A172 (cell line): ENCODE data around the gene TMEM18. TPM values are rescaled to one million over a fixed set of nuclear protein-coding genes. Genes with fewer than 3 reads are reported as not detected.

ENCODE experiments used
- DNase-seq: peaks from one replicate; pipeline ENCODE4 v3.0.0-alpha.2; 2015; ENCODE audit warnings: low spot score
- total RNA-seq: library from RNA; depleted of rRNA; stranded (reverse); fragments of >200 nt; shearing (Covaris generic); gene quantifications from 2 replicates; pipeline ENCODE4 v1.2.3, GENCODE V29; 2014

The TMEM18 gene
- total RNA-seq, 1 experiment from 2014 or later: 75.0 TPM

DNA sequence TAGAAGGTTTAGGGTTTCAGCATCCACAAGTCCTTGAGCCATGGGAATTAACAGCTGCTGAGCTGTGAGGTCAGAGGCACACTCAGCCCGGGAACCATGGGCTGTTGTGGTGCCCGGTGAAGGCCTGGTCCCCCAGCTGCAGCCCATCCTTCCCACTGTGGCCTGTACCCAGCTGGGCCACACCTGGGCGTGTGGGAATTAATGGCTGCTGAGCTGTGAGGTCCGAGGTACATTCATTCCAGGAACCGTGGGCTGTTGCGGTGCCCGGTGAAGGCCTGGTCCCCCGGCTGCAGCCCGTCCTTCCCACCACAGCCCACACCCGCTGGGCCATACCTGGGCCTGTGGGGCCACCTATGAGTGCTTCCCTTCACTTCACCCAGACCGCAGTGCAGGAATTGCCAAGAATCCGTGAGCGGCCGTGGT, 25.2 kb downstream of the TMEM18 start:
- no peak for DNase-seq

GRCh38 chr2:650343-651310, 26.6 kb downstream of the TMEM18 start:
- no peak for DNase-seq

GRCh38 chr2:649426-650342, 27.5 kb downstream of the TMEM18 start:
- DNase-seq: no peak

DNA sequence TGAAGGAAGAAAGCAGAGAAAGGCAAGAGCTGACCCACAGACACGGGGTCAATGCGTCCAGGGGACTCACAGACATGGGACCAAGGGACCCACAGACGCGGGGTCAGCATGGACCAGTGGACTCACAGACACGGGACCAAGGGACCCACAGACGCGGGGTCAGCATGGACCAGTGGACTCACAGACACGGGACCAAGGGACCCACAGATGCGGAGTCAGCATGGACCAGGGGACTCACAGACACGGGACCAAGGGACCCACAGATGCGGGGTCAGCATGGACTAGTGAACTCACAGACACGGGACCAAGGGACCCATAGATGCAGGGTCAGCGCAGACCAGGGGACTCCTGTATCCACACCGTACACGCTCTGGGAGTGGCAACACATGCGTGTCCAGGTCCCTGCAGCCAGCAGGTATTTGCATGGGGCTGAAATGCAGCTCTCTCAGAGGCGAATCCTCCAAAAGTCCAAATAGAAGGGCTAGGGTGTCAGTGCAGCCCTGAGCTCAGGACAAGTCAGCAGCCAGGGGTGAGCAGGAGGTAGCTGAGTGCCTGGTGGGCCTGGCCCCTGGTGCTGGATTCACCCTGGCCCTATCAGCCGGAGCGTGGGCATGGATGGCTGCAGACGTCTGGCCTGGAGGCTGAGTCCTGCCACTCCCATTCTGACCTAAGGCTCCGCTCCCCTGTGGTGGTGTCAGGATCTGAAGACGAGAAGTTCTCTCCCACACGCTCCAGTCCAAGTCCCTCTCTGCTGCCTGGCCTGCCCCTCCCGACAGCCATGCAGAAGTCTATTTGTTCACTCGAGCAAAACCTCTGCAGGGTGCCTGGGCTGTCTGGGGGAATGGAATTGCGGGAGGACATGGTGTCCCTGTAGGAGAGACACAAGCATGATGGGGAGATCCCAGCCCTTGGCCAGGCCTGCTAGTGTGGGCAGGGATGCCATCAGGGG, 28.5 kb downstream of the TMEM18 start:
- no peak for DNase-seq

GRCh38 chr2:647691-648231, 29.4 kb downstream of the TMEM18 start:
- DNase-seq: no peak

- DNase-seq: no peak
These were observed 30.1 kb downstream of the TMEM18 start for GRCh38 chr2:647003-647560.

DNA sequence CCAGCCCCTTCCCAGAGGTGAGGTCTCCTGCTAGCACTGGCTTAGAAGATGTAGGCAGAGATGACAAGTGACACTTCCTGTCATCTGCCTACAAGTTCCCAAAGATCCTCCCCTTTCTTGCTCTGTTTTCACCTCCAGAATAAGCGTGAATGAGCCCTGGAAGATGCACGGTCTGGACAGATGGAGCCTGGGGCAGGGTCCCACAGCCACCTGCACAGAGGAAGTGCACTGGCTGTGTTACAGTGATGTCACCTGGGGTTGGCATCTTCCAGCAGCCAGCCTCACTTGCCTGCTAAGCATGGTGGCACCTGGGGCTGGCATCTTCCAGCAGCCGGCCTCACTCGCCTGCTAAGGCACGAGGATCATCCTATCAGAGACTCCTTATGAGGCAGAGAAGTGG, 32.3 kb downstream of the TMEM18 start:
- DNase-seq: no peak

DNA sequence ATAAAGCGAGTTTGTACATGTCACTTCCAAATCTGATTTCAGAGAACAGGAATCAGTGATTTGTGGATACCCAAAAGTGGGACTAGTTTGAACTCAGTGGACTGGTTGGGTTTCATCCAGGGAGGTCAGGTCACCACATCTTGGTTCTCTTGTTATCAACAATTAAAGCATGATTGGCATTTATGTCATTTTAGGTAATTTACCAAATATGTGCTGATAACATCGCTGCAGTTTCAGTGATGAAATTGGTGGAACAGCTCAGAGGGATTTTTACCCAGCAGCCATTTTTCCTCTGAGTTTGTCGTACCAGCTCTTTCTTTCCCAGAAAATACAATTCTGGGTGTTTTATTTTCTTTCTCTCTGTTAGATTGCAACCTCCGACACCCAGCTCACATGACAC, 33.4 kb downstream of the TMEM18 start:
- no peak for DNase-seq

DNA sequence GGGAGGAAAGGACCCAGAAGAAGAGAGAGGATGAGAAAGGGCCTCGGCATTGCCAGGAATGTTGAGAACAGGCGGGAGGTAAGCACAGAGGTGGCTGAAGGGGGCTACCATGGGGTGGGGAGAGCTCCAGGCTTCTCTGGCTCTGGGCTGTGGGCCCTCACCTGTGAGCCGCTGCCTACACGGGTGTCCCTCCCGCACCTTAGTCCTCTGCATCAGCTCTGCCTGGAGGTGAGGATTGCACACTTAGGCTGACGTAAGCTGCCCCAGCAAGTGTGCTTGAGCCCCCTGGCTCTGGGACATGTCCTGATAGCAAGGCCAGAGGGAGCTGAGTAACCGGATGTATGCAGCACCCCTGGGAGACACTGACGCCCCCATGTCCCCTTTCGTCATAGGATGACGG, 33.9 kb downstream of the TMEM18 start:
- DNase-seq: no peak

DNA sequence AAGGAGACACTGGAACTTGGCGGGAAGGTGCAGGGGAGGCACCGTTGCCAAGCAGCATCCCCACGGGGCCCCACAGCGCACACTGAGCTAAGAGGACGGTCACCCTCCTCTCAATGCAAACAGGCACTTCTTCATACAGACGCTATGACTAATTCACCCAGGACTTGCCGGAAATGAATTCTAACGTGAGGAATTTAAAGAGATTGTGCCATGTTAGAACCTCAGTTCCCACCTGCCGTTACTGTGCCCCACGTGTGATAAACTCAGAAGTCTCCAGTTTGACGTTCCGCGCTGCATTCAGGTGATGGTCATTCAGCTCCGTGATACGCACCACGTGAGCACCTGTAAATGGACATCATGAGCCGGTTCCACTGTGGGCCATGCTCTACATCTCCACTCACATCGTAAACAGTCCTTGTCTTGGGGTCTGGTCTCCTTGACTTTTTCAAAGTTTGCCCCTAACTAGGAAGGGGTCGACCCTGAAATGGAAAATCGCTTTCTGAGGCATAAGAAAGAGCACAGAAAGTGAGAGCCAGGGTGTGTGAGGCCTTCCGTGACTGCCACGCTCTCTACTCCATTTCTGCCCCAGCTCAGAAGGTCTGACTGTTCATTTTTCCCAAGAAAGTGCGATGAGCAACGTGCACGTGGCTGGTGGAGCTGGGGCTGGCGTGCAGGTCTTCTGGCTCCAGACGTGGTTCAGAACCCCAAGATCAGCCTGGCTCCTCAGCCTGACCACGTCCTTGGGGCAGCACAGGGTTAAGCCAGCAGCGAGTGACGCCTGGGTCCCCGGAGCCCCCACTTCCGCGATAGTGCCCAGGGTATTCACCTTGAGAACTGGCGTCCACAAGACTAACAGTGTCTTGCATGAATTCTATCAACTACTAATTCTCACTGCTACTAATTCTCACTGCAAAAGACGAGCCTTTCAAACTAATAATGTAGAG, 35.1 kb downstream of the TMEM18 start:
- peak; percentile 18 for DNase-seq

GRCh38 chr2:641164-641871, 35.9 kb downstream of the TMEM18 start:
- no peak for DNase-seq

GRCh38 chr2:639703-640102, 37.5 kb downstream of the TMEM18 start:
- no peak for DNase-seq

- DNase-seq: no peak
These were observed 39.4 kb downstream of the TMEM18 start for GRCh38 chr2:637804-638203.

DNA sequence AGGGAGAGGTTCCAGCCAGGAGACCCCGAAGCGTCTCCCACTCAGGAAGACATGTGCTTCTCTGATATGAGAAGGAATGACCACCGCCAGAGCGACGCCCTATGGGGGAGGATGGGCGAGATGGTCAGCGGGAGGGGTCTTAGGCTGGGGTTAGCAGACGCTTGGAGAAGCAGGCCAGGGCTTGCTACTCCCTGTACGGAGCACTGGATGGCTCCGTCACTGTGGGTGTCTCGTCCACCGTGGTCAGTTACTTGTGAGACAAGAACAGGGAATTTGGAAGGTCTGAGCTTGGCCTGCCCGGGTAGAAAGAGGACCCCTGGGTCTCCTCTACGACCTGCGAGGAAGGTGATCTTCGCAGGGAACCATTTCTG, 39.8 kb downstream of the TMEM18 start:
- DNase-seq: no peak

DNA sequence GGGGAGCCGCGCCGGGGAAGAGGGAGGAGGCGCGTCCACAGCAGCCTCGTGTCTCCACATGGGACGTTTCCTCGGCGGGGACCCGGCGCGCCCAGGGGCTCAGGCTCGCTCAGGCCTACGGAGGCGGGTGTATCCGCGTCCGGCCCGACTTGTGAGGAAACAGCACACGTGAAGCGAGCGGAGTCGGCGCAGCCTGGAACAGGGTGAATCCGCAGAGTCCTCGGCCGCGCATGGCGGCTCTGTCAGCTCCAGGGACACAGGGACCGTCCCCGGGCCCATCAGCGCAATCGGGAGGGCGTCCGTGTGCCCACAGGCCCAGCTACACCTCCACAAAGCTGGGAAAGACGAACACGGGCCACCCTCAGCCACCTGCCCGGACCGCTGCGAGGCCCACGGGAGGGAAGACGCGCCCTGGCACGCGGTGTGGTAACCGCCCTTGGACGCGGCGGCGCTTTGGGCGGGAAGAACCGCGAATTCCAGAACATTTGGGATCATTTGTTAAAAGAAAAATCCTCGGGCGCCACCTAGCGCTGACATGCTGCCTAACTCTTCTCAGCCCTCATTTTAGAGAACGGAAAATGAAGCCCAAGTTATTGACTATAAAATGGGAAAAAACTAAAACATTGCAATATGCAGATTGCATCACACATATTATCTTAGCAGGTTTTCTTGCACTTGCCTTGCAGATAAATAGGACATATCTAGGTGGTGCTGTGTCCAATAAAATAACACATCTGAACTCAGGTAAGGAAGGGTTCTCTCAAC, 40.4 kb downstream of the TMEM18 start:
- peak; percentile 58 for DNase-seq

GRCh38 chr2:635687-636621, 41.3 kb downstream of the TMEM18 start:
- DNase-seq: no peak
